ENCODE measurements around the gene FEM1B. TPM values are rescaled to one million over a fixed set of nuclear protein-coding genes. Genes with fewer than 3 reads are reported as not detected.

FEM1B gene
- total and polyA plus RNA-seq, 12 donors, result 10.5 to 101 (median 66.9) TPM

- intact Hi-C loops (cut with DNase I), result no loop called here
- Histone ChIP-seq H3K4me3 (no peak overlapping the region), H3K27me3 (peaks cover 0 to 3% (median 0%) of the 10 kb centered on the region in 7 donors), H3K36me3 (peaks cover 0 to 36% (median 0%) of the 10 kb centered on the region in 9 donors), H3K4me1 (peaks cover 0 to 19% (median 13%) of the 10 kb centered on the region in 9 donors), H3K27ac (peak overlapping the region in 3 of 10 donors; percentile 26 to 39 (median 30)), H3K9me3 (no peaks in the 10 kb centered on the region)
- no peak for DNase-seq
- ATAC-seq, result peak in 3 of 8 donors; percentile 4 to 50 (median 32)
- 67 to 75% methylated on average over 17 of the region's 17 CpGs for WGBS, 2 donors
- peak in 5 of 9 donors; percentile 11 to 40 (median 17) for TF ChIP-seq CTCF (IDR thresholded peaks at IDR 0.05)
Observed at GRCh38 chr15:68316061-68316804, 38.7 kb downstream of the FEM1B start.

- peaks cover 0 to 3% (median 0%) of the 10 kb centered on the region in 7 donors for H3K27me3 ChIP-seq
- intact Hi-C loops (cut with DNase I), result no loop called here
- ATAC-seq (no peak), DNase-seq (no peak)
- no peak for TF ChIP-seq CTCF (IDR thresholded peaks at IDR 0.05)
- no peak overlapping the region for H3K27ac ChIP-seq
- H3K9me3 ChIP-seq, result no peaks in the 10 kb centered on the region
- H3K4me1 ChIP-seq, result peaks cover 0 to 19% (median 13%) of the 10 kb centered on the region in 9 donors
- H3K36me3 ChIP-seq, result peaks cover 0 to 33% (median 0%) of the 10 kb centered on the region in 9 donors
- WGBS, 2 donors, result 95 to 96% methylated on average over 16 of the region's 16 CpGs
- H3K4me3 ChIP-seq, result no peak overlapping the region
Observed at GRCh38 chr15:68317281-68318007, 39.9 kb downstream of the FEM1B start.

GRCh38 chr15:68318008-68318835 lies 40.7 kb downstream of the FEM1B start:
- ATAC-seq (no peak), DNase-seq (no peak)
- Histone ChIP-seq H3K4me1 (peaks cover 0 to 19% (median 13%) of the 10 kb centered on the region in 9 donors), H3K4me3 (no peak overlapping the region), H3K27me3 (peaks cover 0 to 3% (median 0%) of the 10 kb centered on the region in 7 donors), H3K27ac (no peak overlapping the region), H3K9me3 (no peaks in the 10 kb centered on the region), H3K36me3 (peaks cover 0 to 28% (median 0%) of the 10 kb centered on the region in 9 donors)
- TF ChIP-seq CTCF (IDR thresholded peaks at IDR 0.05), result no peak
- intact Hi-C loops (cut with DNase I), result no loop called here
- WGBS, 2 donors, result 92 to 93% methylated on average over 6 of the region's 6 CpGs

All from heart right ventricle (tissue), 16 donors.